GM21528 (cell line): ENCODE data around the gene MAP3K9.
"Not testable (repeated sequence)": the region's sequence is repeated elsewhere in the genome, so short reads cannot be mapped to it uniquely, and the experiment has no call there.

Experiments used
- ATAC-seq: cut with Tn5 transposase; IDR thresholded peaks from one replicate; pipeline ENCODE4 v1.9.1; 2021; ENCODE audit warnings: mild to moderate bottlenecking, moderate library complexity; ENCODE audit not compliant: unreplicated experiment, low FRiP score

The MAP3K9 gene

DNA sequence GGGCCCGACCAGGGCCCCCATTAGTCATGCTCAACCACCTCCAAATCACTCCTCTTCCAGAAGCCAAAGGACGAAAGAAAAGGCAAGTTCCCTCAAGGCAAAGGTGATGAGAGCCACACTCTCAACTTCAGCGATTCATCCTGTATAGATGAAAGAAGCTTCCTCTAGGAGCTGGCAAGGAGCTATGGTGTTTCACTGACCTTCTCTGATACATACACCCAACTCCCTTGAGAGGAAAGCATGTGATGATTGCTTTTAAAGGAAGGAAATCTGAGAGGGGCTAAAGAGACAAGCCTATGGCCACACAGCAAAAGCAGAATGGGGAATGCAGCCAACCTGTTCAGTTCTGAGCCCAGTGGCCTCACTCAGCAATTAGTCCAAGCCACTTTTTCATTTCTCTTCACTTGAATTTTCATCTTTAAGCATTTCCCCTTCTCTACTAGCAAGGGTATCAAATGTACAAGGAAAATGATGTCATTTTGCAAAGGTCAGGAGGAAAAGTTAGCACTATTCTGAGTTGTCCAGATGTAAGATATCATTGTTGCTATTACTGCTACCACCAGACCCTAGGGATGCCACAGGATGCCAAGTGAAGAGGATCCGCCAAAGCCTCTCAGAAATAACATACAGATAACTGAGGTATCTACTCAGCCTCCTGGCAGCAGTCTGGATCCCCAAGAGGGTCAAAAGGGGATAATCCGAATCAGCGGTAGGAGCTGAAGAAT, 82.5 kb downstream of the MAP3K9 start:
- no peak for ATAC-seq

DNA sequence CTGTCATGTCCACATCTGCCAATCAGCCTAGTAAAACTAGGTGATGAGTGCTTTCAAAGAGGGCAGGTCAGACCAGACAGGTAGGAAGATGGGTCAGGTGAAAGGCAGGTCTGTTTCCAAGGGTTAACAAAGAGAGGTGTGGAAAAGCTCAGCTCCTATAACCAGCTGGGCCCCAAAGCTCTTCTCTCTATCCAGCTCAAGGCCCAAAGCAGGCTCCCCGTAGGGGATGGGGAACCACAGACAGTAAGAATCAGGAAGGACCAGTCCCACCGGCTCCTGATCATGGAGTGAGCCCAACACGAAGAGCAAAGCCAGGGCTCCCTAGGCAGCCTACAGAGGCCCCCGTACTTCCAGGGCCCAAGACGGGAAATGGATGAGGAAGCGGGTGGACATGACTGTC, 84.4 kb downstream of the MAP3K9 start:
- no peak for ATAC-seq

DNA sequence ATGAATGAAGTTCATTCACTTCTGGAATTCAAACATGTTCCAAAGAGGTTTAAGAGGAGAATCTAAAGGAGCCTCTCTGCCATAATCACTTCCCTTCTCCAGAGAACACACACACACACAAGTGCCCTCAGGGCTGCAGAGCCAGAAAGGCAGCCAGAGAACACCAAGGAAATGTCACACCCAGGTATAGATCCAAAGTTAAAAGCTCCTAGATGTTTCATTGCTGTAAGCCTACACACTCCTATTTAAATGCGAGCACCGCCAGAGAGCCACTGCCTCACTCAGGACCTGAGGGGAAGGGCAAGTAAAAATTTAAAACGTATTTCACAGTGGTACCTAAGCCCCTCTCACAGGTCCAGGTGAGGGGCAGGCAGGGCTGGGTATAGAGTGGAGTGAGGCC, 85.2 kb downstream of the MAP3K9 start:
- ATAC-seq, result no peak

DNA sequence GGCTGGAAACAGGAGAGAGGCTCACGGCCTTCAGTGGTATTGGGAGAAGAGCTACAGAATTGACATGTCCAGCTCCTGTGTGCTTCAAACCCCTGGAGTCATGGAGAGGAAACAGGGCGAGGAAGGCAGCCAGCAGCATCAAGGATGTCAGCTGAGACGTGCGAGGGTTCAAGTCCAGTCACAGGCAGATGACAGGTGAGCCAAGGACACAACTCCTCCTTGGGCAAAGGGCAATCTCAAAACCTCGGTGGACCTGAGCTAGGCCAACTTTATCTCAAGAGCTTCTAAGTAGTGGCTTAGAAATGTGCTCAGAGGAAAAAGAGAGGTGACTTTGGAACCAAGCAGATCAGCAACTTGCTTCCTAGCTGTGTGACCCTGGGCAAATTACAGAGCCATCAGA, 86.0 kb downstream of the MAP3K9 start:
- no peak for ATAC-seq

DNA sequence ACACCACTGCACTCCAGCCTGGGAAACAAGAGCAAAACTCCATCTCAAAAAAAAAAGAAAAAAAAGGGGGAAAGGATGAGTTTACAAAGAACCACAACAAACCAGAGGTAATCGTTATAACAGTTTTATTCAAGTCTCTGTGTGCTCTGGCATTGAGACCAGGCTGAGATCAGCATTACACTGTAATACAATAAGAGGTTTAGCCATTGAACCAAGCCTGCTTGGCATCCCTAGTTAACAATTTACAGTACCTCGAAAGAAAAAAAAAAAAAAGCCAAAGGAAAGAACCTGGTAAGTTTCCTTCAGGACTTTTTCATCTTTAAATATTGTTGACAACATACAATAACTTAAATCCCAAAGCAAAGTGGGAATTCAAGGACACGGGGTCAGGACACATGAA, 86.9 kb downstream of the MAP3K9 start:
- no peak for ATAC-seq

DNA sequence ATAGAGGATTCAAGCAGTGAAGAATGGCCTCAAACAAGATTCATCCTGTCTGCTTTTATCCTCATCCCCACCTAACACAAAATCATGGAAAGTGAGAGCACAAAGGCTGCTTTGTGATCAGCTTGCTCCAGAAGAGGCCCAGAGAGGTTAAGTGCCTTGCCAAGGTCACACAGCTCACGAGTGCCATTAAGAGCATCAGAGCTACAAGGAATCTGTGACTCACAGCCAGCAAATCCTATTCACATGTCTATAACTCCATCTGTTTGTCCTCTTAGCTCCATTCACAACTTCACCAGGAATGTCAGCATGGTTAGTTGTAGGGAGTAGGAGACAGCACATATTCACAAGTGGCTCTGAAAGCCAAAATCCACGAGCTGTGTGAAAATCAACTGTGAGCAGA, 87.8 kb downstream of the MAP3K9 start:
- no peak for ATAC-seq

DNA sequence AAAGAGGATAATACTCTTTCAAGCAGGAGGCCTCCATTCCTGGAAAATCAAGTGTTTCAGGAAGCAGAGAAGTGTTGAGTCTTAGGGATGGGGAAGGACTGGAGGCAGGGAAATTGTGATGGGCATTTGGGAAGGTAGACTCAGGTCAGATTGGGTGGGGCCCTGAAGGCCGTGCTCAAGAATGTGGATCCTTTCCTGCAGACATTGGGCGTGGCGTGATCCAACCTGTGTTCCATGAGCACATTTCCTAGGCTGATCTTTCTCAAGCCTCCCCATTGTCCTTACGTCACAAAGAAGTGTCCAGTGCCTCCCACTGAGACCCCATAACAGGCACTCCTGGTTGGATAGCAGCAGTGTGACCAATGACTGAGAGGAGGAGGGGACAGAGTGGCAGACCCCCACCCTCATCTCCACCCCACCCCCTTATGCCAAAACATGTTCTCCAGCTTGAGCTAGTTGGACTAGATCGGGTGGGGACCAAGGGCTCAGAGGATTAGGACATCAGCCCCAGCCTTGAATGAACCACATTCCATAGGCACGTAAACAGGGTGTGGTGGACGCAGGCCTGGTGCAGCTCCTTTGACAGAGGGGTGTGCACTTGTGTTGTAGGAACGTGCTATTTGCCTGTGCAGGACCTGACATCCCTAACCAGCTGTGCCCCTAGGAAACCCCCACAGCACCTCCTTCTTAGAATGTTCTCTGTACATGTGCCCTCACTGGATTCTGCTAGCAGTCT, 90.8 kb downstream of the MAP3K9 start:
- ATAC-seq, result no peak

DNA sequence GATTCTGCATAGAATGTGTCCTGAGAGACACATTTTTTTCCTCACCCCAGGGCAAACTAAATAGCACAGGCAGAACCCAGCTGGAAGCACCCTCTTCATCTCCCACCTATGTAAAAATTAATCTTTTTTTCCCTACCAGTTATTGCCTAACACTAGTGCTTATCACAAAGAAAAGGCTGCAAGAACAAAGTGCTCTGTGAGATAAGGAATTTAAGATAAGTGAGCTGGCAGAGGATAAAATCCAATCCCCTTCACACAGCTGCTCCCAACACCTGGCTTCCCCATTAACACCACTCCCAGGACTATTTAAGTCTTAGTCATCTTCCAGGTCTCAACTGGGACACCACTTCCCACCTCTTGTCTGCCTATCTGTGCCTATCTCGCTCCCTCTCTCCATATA, 92.4 kb downstream of the MAP3K9 start:
- no peak for ATAC-seq

DNA sequence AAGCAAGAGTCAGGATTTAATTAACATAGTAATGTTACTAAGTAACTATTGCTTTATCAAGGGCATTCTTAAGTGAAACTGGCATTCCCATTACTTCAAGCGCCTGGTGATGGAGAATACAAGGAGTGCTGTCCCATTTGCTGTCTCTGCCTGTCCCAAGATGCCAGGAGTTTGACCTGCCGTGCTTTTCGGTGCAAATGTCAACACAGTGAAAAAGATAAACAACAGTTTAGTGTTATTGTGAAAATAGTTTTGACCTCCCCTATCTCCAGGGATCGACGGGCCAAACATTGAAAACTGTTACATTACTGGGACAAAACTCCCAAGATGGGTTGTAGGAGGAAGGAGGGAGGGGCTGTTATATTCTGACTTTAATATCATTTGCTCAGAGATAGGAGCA, 92.8 kb downstream of the MAP3K9 start:
- ATAC-seq, result no peak

DNA sequence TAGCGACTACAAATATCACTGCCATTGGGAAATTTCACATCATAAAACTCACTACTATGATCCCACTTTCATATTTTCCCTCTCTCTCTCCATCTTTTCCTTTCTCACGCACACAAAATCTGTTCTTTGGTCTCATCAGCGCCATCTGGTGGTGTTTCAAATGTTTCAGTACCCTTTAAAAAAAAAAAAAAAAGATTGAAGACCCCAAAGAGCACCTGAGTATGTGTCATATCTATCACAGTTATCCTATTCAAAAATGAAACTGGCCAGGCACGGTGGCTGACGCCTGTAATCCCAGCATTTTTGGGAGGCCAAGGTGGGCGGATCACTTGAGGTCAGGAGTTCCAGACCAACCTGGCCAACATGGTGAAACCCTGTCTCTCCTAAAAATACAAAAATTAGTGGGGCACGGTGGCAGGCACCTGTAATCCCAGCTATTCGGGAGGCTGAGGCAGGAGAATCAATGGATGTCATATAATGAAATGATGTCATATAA, 95.2 kb downstream of the MAP3K9 start:
- no peak for ATAC-seq

DNA sequence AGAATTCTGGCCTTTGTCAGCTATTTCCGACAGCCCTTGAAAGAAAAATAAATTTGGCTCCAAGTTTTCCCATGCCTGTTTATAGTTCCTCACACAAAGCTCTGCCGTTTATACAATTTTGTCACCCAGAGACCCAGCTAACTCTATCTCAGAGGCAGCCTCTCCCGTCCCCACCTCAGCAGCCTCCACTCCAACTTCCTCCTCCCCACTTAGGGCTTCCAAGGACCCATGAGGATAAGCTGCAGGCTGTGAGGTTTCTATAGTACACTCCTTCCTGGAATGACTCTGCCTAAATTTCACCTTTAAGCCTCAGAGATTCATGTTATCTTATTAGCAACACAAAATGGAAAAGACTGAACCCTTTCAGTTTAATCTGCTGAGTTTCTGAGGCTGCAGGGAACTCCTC, 95.8 kb downstream of the MAP3K9 start:
- ATAC-seq, result no peak

DNA sequence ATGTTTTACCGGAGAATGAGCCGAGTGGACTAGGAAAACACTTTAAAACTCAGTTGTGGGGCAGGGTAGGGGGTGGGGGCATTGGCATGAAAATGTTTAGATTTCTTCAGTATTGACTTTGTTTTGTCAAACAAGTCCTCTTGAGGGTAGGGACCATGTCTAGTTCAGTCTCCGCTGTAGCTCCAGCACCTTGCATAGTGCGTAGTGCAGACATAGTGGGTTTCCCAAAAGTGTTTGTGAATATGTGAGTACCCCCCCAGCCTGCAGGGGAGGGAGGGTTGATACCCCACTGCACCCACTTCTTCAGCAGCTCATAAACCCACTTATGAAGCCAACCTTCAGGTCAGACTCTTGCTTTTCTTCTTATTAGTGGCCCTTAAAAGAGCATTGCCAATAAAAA, 96.2 kb downstream of the MAP3K9 start:
- ATAC-seq, result no peak

DNA sequence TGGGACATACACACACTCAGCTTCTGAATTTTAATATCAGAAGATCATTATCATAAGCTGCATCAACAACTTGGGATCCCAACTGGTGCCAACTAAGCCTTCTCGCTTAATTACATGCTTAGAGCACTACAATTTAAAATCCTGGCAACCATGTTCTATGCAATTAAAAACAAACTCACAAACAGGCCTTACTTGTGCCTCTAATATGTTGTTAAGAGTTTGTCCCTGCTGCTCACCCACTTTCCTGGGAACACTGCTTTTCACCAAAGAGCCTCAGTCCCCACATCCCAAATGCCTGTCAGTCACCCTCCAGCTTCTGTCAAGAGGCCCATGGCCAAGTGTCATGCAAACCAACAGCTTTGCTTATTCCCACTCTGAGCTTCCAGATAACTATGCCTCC, 97.9 kb downstream of the MAP3K9 start:
- no peak for ATAC-seq

DNA sequence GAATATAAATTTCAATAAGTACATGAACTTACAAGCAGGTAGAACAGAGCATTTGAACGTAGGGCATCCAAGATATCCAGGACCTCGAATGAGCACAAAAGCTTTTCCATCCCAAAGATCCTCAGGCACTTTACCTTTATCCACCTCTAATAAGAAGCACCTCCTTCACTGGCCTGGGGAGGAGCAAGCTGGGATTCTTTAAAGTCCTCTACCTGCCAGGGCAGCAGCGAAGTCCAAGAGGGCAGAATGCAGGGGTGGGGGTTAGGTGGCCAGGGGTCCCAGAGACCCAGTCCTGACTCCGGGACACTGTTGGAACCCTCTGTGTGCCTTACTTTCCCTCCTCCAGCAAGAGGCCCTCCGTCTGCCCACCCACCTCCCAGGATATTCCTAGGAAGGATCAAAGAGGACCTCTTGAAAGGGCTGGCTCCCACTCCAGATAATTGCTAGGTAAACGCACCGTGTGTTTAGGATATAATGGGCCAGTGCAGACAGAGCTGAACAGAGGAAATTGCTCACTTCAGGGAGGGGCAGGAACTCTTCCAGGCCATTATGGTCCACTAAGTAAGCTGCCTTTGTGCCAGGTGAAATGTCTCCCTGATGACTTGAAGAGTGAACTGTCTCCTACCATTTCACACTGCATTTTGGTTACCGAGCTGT, 99.5 kb downstream of the MAP3K9 start:
- no peak for ATAC-seq

DNA sequence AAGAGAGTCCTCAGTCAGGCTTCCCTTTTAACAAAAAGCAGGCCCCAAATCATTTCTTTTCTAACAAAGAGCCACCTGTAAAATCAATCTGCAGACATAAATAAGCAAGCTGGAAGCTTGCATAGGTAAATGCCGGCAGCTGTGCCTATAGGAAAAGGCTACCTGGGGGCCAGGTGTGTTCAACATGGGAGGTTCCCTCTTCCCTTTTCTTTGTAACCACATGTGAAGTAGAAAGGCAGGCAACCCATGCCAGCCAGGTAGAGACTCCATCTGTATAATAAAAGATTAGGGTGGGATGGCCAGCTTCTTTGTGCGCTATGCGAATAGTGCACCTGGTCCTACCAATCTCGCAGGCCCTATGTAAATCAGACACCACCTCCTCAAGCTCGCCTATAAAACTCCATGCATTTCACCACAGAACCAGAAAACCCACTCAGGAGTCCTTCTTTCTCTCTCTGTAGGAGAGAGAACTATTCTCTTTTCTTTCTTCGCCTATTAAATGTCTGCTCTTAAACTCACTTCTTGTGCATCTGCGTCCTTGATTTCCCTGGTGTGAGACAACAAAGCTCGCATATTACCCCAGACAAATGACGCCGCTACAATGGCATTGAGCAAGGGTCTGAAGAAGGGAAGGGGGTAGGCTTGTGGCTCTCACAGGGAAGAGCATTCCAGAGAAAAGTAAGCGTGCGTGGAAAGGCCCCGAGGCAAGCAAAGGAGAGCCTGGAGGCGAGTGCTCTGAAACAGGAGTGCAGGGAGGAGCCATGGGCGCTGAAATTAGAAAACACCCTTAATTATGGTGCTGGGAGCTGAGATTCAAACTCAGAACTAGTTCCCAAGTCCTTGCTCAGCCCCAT, 100.4 kb downstream of the MAP3K9 start:
- ATAC-seq, result no peak

DNA sequence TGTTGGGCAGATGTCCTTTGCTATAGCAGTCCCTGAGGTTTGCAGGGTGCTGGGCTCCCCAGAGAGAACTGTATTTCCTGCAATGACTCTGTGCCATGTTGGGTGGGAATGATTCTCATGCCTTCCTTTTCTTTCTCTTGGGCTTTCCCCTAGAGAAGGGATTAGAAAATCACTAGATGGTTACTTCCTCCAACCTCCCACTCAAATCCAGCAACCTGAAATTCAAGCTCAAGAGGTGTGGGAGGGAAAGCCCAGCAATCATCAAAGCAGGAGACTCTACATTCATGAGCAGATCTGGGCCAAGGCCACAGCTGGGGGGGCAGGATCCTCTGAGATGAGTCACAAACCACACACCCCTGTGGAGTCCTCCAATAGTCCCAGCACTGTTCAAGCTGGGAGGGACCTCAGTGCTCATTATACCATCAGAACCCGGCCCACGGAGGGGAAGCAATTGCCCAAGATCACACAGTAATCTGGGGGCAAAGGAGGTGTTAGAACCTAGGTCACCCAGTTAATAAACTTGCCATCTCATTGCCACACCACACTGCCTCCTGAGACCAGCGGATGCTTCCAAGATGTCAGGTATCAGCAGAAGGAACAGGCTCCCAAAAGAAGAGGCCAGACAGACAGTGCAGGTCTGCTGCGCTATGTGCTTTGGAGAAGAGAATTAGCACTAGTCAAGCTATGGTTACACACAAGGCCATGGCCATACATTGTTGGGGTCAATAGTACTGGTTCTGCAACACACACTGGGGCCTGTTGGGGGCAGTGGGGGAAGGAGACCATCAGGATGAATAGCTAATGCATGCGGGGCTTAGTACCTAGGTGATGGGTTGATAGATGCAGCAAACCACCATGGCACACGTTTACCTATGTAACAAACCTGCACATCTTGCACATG, 101.9 kb downstream of the MAP3K9 start:
- ATAC-seq, result no peak

DNA sequence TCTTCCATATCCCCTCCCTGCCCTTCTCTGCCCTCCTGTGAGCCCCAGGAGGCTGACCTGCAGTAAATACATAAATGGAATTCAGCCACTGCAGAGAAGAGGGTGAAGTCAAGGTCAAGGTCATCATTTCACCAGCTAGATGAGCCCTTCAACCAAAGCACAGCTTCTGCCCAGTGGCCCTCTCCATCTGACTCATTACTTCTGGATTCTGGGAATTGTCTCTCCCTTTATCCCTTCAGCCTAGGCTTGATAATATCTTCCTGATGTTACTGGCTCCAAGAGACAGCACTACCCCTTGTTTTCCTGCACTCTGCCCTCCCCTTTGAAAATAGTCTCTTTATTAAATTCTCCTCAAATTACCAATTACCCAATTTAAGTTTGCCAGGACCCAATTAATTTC, 103.1 kb downstream of the MAP3K9 start:
- ATAC-seq, result no peak

DNA sequence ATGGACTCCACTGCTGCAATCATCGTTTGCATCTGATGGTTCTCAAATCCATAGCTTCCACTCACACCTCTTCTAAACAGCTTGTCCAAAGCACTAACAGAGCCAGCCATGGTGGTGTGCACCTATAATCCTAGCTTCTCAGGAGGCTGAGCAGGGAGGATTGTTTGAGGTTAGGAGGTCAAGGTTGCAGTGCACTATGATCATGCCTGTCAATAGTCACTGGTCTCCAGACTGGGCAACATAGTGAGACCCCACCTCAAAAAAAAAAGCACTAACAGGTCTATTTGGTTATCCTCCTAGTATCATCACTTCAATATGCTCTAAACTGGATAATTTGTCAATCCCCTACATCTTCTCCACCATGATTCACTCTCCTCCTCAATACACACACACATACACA, 104.4 kb downstream of the MAP3K9 start:
- no peak for ATAC-seq

DNA sequence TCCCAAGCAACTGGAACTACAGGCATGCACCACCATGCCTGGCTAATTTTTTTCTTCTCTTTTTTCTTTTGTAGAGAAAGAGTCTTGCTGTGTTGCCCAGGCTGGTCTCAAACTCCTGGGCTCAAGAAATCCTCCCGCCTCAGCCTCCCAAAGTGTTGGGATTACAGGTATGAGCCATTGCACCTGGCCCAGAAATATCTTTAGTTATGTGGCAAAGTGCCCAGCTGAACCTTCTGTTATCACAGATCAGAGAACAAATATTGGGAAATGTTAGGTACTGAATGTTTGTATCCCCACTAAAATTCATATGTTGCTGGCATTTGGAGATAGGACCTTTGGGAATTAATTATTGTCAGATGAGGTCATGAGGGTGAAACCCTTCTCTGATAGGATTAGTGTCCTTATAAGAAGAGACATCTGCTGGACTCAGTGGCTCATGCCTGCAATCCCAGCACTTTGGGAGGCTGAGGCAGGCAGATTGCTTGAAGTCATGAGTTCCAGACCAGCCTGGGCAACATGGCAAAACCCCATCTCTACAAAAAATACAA, 105.6 kb downstream of the MAP3K9 start:
- ATAC-seq, result not testable (repeated sequence)
